Fibroblast of the aortic adventitia (primary cell): ENCODE results near the gene CAPSL. TPM values are rescaled to one million over a fixed set of nuclear protein-coding genes. Genes with fewer than 3 reads are reported as not detected.

Experiments used
- DNase-seq: peaks from one replicate; pipeline ENCODE4 v3.0.0-alpha.2; 2010; ENCODE audit warnings: low read depth
- H3K4me3 ChIP-seq: 2 replicates; pipeline ENCODE4 v1.5.1; 2011; ENCODE audit warnings: low read depth, mild to moderate bottlenecking, control low read depth, low read length, moderate library complexity
- CTCF ChIP-seq: IDR thresholded peaks from 2 replicates; pipeline ENCODE4 v1.5.1; 2011; ENCODE audit warnings: mild to moderate bottlenecking, low read length, control low read depth, inconsistent platforms; ENCODE audit not compliant: insufficient read depth
- total RNA-seq: library from RNA; depleted of rRNA; stranded (reverse); fragments of >200 nt; gene quantifications from 2 replicates; pipeline ENCODE4 v1.2.3, GENCODE V29; 2012; ENCODE audit warnings: low replicate concordance

CAPSL gene
- total RNA-seq, 1 donor = not detected

GRCh38 chr5:35963381-35963843, 25.0 kb upstream of the CAPSL start:
- TF ChIP-seq CTCF = peak; percentile 19
- peak; percentile 4 for DNase-seq
- no peak overlapping the region for H3K4me3 ChIP-seq

- no peak overlapping the region for H3K4me3 ChIP-seq
- no peak for DNase-seq
- TF ChIP-seq CTCF = no peak
Observed at GRCh38 chr5:35960328-35960727, 21.9 kb upstream of the CAPSL start.

GRCh38 chr5:35956429-35956828, 18.0 kb upstream of the CAPSL start:
- no peak for DNase-seq
- no peak for TF ChIP-seq CTCF
- H3K4me3 ChIP-seq = no peak overlapping the region

GRCh38 chr5:35954175-35954574, 15.8 kb upstream of the CAPSL start:
- TF ChIP-seq CTCF = no peak
- H3K4me3 ChIP-seq = no peak overlapping the region
- DNase-seq = no peak

- TF ChIP-seq CTCF = no peak
- no peak for DNase-seq
Observed at GRCh38 chr5:35947085-35947484, 8.7 kb upstream of the CAPSL start.

GRCh38 chr5:35939639-35940038, 1.2 kb upstream of the CAPSL start:
- TF ChIP-seq CTCF = peak; percentile 29
- no peak overlapping the region for H3K4me3 ChIP-seq
- DNase-seq = no peak

More at GRCh38 chr5:35947085-35947484, 8.7 kb upstream of the CAPSL start:
- H3K4me3 ChIP-seq = no peak overlapping the region

- peak; percentile 66 for DNase-seq
- H3K4me3 ChIP-seq = no peak overlapping the region
- TF ChIP-seq CTCF = peak; percentile 77
Observed at GRCh38 chr5:35926389-35927051, 11.9 kb downstream of the CAPSL start.
